ENCODE measurements around the gene KIFC3.

KIFC3 gene

GRCh38 chr16:57739756-57740422, 62.4 kb downstream of the KIFC3 start:
- TF ChIP-seq REST (IDR thresholded peaks at IDR 0.05; ENCODE audit: insufficient read depth in 1 of 2, low read depth in 2 of 2, low read length in 2 of 2) (no peak), FOXP2 (optimal IDR thresholded peaks at IDR 0.05; ENCODE audit: borderline replicate concordance, extremely low read depth, extremely low read length, insufficient read depth) (no peak), TAF1 (IDR thresholded peaks at IDR 0.05; ENCODE audit: borderline replicate concordance, insufficient read depth, low read length) (no peak), SIN3A (IDR thresholded peaks at IDR 0.05; ENCODE audit: borderline replicate concordance, insufficient read depth, low read length) (no peak), POLR2AphosphoS5 (IDR thresholded peaks at IDR 0.05; ENCODE audit: low read depth, low read length) (no peak)

GRCh38 chr16:57738844-57739243, 63.4 kb downstream of the KIFC3 start:
- no peak for TF ChIP-seq TAF1 (IDR thresholded peaks at IDR 0.05; ENCODE audit: borderline replicate concordance, insufficient read depth, low read length)
- TF ChIP-seq FOXP2 (optimal IDR thresholded peaks at IDR 0.05; ENCODE audit: borderline replicate concordance, extremely low read depth, extremely low read length, insufficient read depth): no peak
- TF ChIP-seq POLR2AphosphoS5 (IDR thresholded peaks at IDR 0.05; ENCODE audit: low read depth, low read length): no peak

- TF ChIP-seq SIN3A (IDR thresholded peaks at IDR 0.05; ENCODE audit: borderline replicate concordance, insufficient read depth, low read length) (peak; percentile 96; the same call in 1 of the 2 replicates), POLR2AphosphoS5 (IDR thresholded peaks at IDR 0.05; ENCODE audit: low read depth, low read length) (peak; percentile 44; the same call in 1 of the 2 replicates), FOXP2 (optimal IDR thresholded peaks at IDR 0.05; ENCODE audit: borderline replicate concordance, extremely low read depth, extremely low read length, insufficient read depth) (no peak)
These were observed 65.6 kb downstream of the KIFC3 start for GRCh38 chr16:57736419-57737351.

GRCh38 chr16:57735755-57736418, 66.4 kb downstream of the KIFC3 start, which contains the start of gene KATNB1:
KATNB1 (plus strand) TSS chr16:57735770; CDS start chr16:57737244, 1,474 bp downstream.
- no peak for TF ChIP-seq REST (IDR thresholded peaks at IDR 0.05; ENCODE audit: insufficient read depth in 1 of 2, low read depth in 2 of 2, low read length in 2 of 2)
- TF ChIP-seq FOXP2 (optimal IDR thresholded peaks at IDR 0.05; ENCODE audit: borderline replicate concordance, extremely low read depth, extremely low read length, insufficient read depth): peak; percentile 36
- TF ChIP-seq SIN3A (IDR thresholded peaks at IDR 0.05; ENCODE audit: borderline replicate concordance, insufficient read depth, low read length): peak; percentile 8; the same call in 1 of the 2 replicates

GRCh38 chr16:57734925-57735754, 67.2 kb downstream of the KIFC3 start:
- peak; percentile 74; the same call in 1 of the 2 replicates for TF ChIP-seq POLR2AphosphoS5 (IDR thresholded peaks at IDR 0.05; ENCODE audit: low read depth, low read length)
- TF ChIP-seq SIN3A (IDR thresholded peaks at IDR 0.05; ENCODE audit: borderline replicate concordance, insufficient read depth, low read length): no peak
- TF ChIP-seq TAF1 (IDR thresholded peaks at IDR 0.05; ENCODE audit: borderline replicate concordance, insufficient read depth, low read length): peak; percentile 30; the same call in 1 of the 2 replicates

GRCh38 chr16:57734308-57734924, 67.9 kb downstream of the KIFC3 start:
- TF ChIP-seq FOXP2 (optimal IDR thresholded peaks at IDR 0.05; ENCODE audit: borderline replicate concordance, extremely low read depth, extremely low read length, insufficient read depth) (no peak), SIN3A (IDR thresholded peaks at IDR 0.05; ENCODE audit: borderline replicate concordance, insufficient read depth, low read length) (no peak)

All from PFSK-1 (cell line).